Kidney (tissue), 14 donors: ENCODE measurements around the gene NF2. TPM values are rescaled to one million over a fixed set of nuclear protein-coding genes. Genes with fewer than 3 reads are reported as not detected.
A peak's percentile ranks its signal among the peaks of the same experiment; 100 is the strongest.

ENCODE experiments used
- DNase-seq, 5 donors: peaks; one replicate each; pipeline ENCODE4 v3.0.0-alpha.2; 2013 to 2020
- FAIRE-seq: peaks from 2 replicates; lab custom pipeline; 2012; peaks lifted over from hg19 to GRCh38; lab: Jason Lieb, UNC
- H3K27ac ChIP-seq, 2 donors: one replicate each; pipeline ENCODE4 v1.7.0; 2013; ENCODE audit warnings: low read depth in 2 of 2, low read length in 2 of 2, inconsistent platforms in 1 of 2
- H3K27me3 ChIP-seq: one replicate; pipeline ENCODE4 v1.7.1; 2013; ENCODE audit warnings: low read length, inconsistent platforms; ENCODE audit not compliant: control insufficient read depth, insufficient read depth
- H3K36me3 ChIP-seq, 3 donors: one replicate each; pipeline versions ENCODE4 v1.7.0 to v1.7.1; 2013; ENCODE audit warnings: low read length in 3 of 3, control low read depth in 1 of 3, inconsistent platforms in 1 of 3; ENCODE audit not compliant: insufficient read depth in 3 of 3, control insufficient read depth in 2 of 3
- H3K4me1 ChIP-seq, 3 donors: one replicate each; pipeline versions ENCODE4 v1.7.0 to v1.7.1; 2013; ENCODE audit warnings: low read length in 3 of 3, inconsistent platforms in 1 of 3, low read depth in 1 of 3; ENCODE audit not compliant: control insufficient read depth in 2 of 3, insufficient read depth in 2 of 3
- H3K4me3 ChIP-seq, 3 donors: one replicate each; pipeline versions ENCODE4 v1.7.0 to v1.8.1; 2013; ENCODE audit warnings: low read length in 3 of 3, control low read depth in 1 of 3, inconsistent platforms in 1 of 3
- H3K9ac ChIP-seq, 3 donors: one replicate each; pipeline versions ENCODE4 v1.7.0 to v1.7.1; 2013; ENCODE audit warnings: low read length in 3 of 3, control low read depth in 1 of 3, inconsistent platforms in 1 of 3
- H3K9me3 ChIP-seq, 3 donors: one replicate each; pipeline versions ENCODE4 v1.7.0 to v1.7.1; 2013; ENCODE audit warnings: low read length in 3 of 3, control low read depth in 1 of 3, inconsistent platforms in 1 of 3; ENCODE audit not compliant: control insufficient read depth in 2 of 3, insufficient read depth in 1 of 3
- CTCF ChIP-seq: IDR thresholded peaks from 3 replicates; pipeline ENCODE4 v1.5.1; 2012; ENCODE audit warnings: mild to moderate bottlenecking, moderate library complexity, borderline replicate concordance; ENCODE audit not compliant: insufficient read depth; ENCODE audit errors: extremely low read depth
- intact Hi-C: fragments of 100-400 bp; cut with DNase I; formaldehyde crosslinking; loops from one replicate; pipeline ENCODE4 v1.11.1; 2022
- polyA plus RNA-seq: library from polyadenylated mRNA; stranded (reverse); fragments of 350-450 nt; fragmentation: Illumina TruSeq; extraction: RNeasy Lipid Tissue Mini Kit (QIAGEN cat#74804); gene quantifications from one replicate; pipeline ENCODE4 v1.2.3, GENCODE V29; 2014; ENCODE audit warnings: low read depth, low replicate concordance; ENCODE audit not compliant: insufficient read depth
- total RNA-seq: library from RNA; stranded (reverse); fragmentation: NEBNext Ultra II Directional; extraction: Animal tissue kit (Norgen Biotek cat#: 25700); gene quantifications from one replicate; pipeline ENCODE4 v1.2.1, GENCODE V29; 2021
- donor health status: control.
- donor health status: control.
- donor health status: control.
- donor health status: control.
- donor health status: control.
- donor health status: DM: yes; HTN: yes; CAD: no.
- donor health status: Normal renal cell carcinoma (clear cell type).

The NF2 gene
- total and polyA plus RNA-seq, 2 donors from 2014 or later, result 15.4 to 60.6 TPM

DNA sequence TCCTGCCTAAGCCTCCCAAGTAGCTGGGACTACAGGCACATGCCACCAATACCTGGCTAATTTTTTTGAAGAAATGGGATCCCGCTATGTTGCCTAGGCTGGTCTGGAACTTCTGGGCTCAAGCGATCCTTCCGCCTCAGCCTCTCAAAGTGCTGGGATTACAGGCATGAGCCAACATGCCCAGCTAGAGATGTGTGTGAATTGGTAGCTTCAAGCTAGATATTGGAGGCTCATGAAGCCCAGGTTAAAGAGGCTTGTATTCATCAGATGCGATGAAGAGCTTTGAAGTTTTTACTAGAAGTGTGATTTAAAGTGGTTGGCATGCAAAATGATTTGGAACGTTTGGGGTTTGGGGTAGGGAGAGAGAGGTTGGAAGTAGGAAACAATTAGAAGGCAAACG, 19.6 kb downstream of the NF2 start:
- no peak for DNase-seq
- Histone ChIP-seq H3K9me3 (no peaks in the 10 kb centered on the region), H3K27ac (peak overlapping the region in 1 of 2 donors; percentile 26), H3K36me3 (no peaks in the 10 kb centered on the region), H3K27me3 (no peaks in the 10 kb centered on the region), H3K4me3 (no peak overlapping the region), H3K4me1 (peaks cover 2 to 22% (median 18%) of the 10 kb centered on the region in 3 donors), H3K9ac (no peak overlapping the region)
- TF ChIP-seq CTCF, result no peak
- intact Hi-C loops, result no loop called here
- no peak for FAIRE-seq

DNA sequence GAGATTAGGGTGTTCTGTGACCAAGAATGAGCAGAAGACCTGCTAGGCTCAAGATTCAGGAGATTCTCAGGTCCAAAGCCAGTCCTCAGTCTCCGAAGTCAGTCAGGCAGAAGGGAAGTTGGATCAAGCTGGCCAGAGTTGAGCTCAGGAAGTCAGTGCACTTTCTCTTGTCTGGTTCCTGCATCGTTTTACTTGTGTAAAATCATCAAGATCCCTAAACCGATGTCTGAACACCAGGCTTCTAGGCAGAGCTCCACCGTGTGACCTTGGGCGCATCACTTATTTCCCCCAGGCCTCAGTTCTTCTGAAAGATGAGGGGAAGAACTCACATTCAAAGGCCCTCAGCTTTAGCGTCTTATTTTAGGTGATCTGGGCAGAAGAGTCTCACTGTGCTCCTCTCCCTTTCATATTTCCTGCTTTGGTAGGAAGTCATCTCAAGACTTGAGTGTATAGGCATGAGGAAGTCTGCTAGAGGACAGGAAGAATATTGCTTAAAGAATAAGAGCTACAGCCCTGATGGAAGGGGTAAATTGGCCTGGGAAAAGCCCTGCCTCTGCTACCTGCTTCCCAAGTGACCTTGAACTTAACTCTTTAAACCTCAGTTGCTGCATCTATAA, 20.2 kb downstream of the NF2 start:
- no peak for TF ChIP-seq CTCF
- Histone ChIP-seq H3K27ac (peak overlapping the region; percentile 0 to 26), H3K9ac (no peak overlapping the region), H3K4me3 (no peak overlapping the region), H3K27me3 (no peaks in the 10 kb centered on the region), H3K9me3 (no peaks in the 10 kb centered on the region), H3K4me1 (peaks cover 0 to 17% (median 16%) of the 10 kb centered on the region in 3 donors), H3K36me3 (no peaks in the 10 kb centered on the region)
- DNase-seq (no peak), FAIRE-seq (no peak)
- intact Hi-C loops, result no loop called here

DNA sequence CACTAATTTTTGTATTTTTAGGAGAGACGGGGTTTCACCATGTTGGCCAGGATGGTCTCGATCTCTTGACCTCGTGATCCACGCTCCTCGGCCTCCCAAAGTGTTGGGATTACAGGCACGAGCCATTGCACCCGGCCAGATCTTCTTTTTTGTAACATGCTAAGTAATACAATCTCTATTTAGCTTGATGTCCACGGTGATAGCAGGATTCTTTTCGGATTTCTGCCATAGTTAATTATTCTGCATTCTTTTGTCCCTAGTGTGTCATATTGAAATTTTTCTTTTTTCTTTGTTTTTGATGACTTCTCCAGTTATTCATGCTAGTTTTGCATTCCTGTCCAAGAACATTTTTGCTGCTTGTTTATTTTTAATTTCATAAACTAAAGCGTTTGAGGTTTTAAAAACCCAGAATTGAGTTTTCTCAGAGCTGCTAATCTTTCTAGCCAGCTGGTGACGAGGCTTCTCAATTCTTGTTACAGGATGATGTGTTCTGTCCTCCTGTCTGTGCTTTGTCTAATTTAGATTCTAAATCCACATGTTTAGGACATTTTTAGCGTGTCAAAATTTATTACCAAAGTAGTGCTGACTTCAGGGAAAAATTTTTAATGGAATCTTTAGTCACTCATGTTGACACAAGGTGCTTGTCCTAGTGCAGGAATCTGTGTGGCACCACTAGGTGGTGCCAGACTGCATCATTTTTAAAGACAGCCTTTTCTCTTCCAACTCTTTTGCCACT, 21.8 kb downstream of the NF2 start:
- peak in 3 of 5 donors; percentile 52 to 85 (median 76) for DNase-seq
- H3K9ac ChIP-seq, result no peak overlapping the region
- intact Hi-C loops, result no loop called here
- H3K9me3 ChIP-seq, result no peaks in the 10 kb centered on the region
- no peak for FAIRE-seq
- peaks cover 0 to 17% (median 16%) of the 10 kb centered on the region in 3 donors for H3K4me1 ChIP-seq
- TF ChIP-seq CTCF, result peak; percentile 72
- no peaks in the 10 kb centered on the region for H3K27me3 ChIP-seq
- H3K4me3 ChIP-seq, result no peak overlapping the region
- no peak overlapping the region for H3K27ac ChIP-seq
- H3K36me3 ChIP-seq, result no peaks in the 10 kb centered on the region
